HCT116 (cell line): ENCODE results near the gene JCAD. TPM values are rescaled to one million over a fixed set of nuclear protein-coding genes. Genes with fewer than 3 reads are reported as not detected.

ENCODE experiments used
- ATAC-seq: fragments of 200-7000 bp; cut with Tn5 transposase; 2 replicates; pipeline ENCODE4 v1.9.1; 2020; ENCODE audit warnings: mild to moderate bottlenecking, moderate library complexity
- BruUV-seq: library from RNA; stranded (reverse); fragments of 400-500 nt; replicated peaks from 2 replicates; lab custom pipeline; 2021; lab: Mats Ljungman, UMichigan
- CTCF ChIA-PET: fragments of 300-600 bp; sonication (Branson Sonifier 250); formaldehyde crosslinking; loops from one replicate; lab custom pipeline; 2021; ENCODE audit warnings: antibody characterized with exemption; lab: Charles Lee
- POLR2A ChIA-PET: fragments of 300-600, 350-600 bp; sonication (Branson Sonifier 250); formaldehyde crosslinking; loops from one replicate; lab custom pipeline; 2021; ENCODE audit warnings: antibody characterized with exemption; lab: Charles Lee
- RAD21 ChIA-PET, 2 experiments: fragments of 300-600 bp; sonication (Branson Sonifier 250); formaldehyde crosslinking; loops; one replicate each; lab custom pipeline; 2023; ENCODE audit warnings: low total read pairs in 2 of 2; ENCODE audit not compliant: uncharacterized antibody in 2 of 2, unreplicated experiment in 2 of 2, low non-redundant PET in 1 of 2; lab: Charles Lee
- DNase-seq: peaks from one replicate; pipeline ENCODE4 v3.0.0-alpha.2; 2010; ENCODE audit warnings: low read depth, low spot score
- H2AFZ ChIP-seq: fragments of 200-600 bp; shearing (Covaris generic), sonication (generic); 2 replicates; pipeline ENCODE4 v1.6.1; 2017; ENCODE audit warnings: low read depth, mixed run types, mixed read lengths, antibody characterized with exemption, low read length; ENCODE audit not compliant: poor library complexity, severe bottlenecking
- H3K27ac ChIP-seq: 2 replicates; pipeline ENCODE4 v1.5.1; 2012; ENCODE audit warnings: low read depth, low read length
- H3K27me3 ChIP-seq: fragments of 200-600 bp; sonication (generic); 2 replicates; pipeline ENCODE4 v1.6.1; 2016; ENCODE audit warnings: mixed run types, low read length, mixed read lengths; ENCODE audit not compliant: insufficient read depth
- H3K36me3 ChIP-seq, 2 experiments: fragments of 200-500 bp in 1 of 2; fragments of 200-600 bp in 1 of 2; sonication (Bioruptor generic) in 1 of 2; sonication (generic) in 1 of 2; 2 replicates each; pipeline versions ENCODE4 v1.5.1 to v1.6.1; 2014 to 2016; ENCODE audit warnings: low read length in 2 of 2, inconsistent platforms in 1 of 2, mixed read lengths in 1 of 2, mixed run types in 1 of 2; ENCODE audit not compliant: insufficient read depth in 2 of 2, control insufficient read depth in 1 of 2
- H3K4me1 ChIP-seq, 2 experiments: fragments of 200-600 bp in 1 of 2; sonication (generic) in 1 of 2; 2 replicates each; pipeline versions ENCODE4 v1.5.1 to v1.6.1; 2012 to 2017; ENCODE audit warnings: low read length in 2 of 2, inconsistent platforms in 1 of 2, mild to moderate bottlenecking in 1 of 2, mixed read lengths in 1 of 2, mixed run types in 1 of 2, moderate library complexity in 1 of 2; ENCODE audit not compliant: insufficient read depth in 2 of 2, control insufficient read depth in 1 of 2
- H3K4me2 ChIP-seq: fragments of 200-600 bp; sonication (generic); 2 replicates; pipeline ENCODE4 v1.6.1; 2017; ENCODE audit warnings: mixed run types, low read length, mixed read lengths
- H3K4me3 ChIP-seq, 2 experiments: fragments of 200-600 bp in 1 of 2; sonication (generic) in 1 of 2; replicated peaks in 1 of 2; 2 replicates each; pipeline ENCODE4 v1.5.1; 2011 to 2016; ENCODE audit warnings: low read length in 2 of 2, control low read depth in 1 of 2, low read depth in 1 of 2, mild to moderate bottlenecking in 1 of 2, mixed read lengths in 1 of 2, mixed run types in 1 of 2
- H3K79me2 ChIP-seq: fragments of 200-600 bp; sonication (generic); 2 replicates; pipeline ENCODE4 v1.6.1; 2017; ENCODE audit warnings: mild to moderate bottlenecking, mixed run types, low read length, moderate library complexity, mixed read lengths; ENCODE audit not compliant: insufficient read depth
- H3K9ac ChIP-seq: fragments of 200-600 bp; sonication (generic); 2 replicates; pipeline ENCODE4 v1.6.1; 2016; ENCODE audit warnings: low read length, mixed read lengths
- H3K9me2 ChIP-seq: fragments of 200-600 bp; sonication (generic), shearing (Covaris generic); 2 replicates; pipeline ENCODE4 v1.6.1; 2017; ENCODE audit warnings: mixed run types, mild to moderate bottlenecking, moderate library complexity; ENCODE audit not compliant: insufficient read depth
- H3K9me3 ChIP-seq, 2 experiments: fragments of 200-500 bp in 1 of 2; fragments of 200-600 bp in 1 of 2; sonication (Bioruptor generic) in 1 of 2; sonication (generic) in 1 of 2; 2 replicates each; pipeline ENCODE4 v1.6.1; 2014 to 2017; ENCODE audit warnings: low read length in 2 of 2, mixed read lengths in 2 of 2, inconsistent platforms in 1 of 2, low read depth in 1 of 2, mild to moderate bottlenecking in 1 of 2, mixed run types in 1 of 2, moderate library complexity in 1 of 2; ENCODE audit not compliant: control insufficient read depth in 1 of 2, insufficient read depth in 1 of 2
- H4K20me1 ChIP-seq: fragments of 200-600 bp; sonication (generic), shearing (Covaris generic); 2 replicates; pipeline ENCODE4 v1.6.1; 2017; ENCODE audit warnings: mixed run types, mild to moderate bottlenecking, moderate library complexity; ENCODE audit not compliant: insufficient read depth
- ATF3 ChIP-seq: IDR thresholded peaks from 2 replicates; pipeline ENCODE4 v1.6.1; 2012
- CBX3 ChIP-seq: IDR thresholded peaks from 2 replicates; pipeline ENCODE4 v1.6.1; 2012; ENCODE audit warnings: low read depth
- CEBPB ChIP-seq: IDR thresholded peaks from 2 replicates; pipeline ENCODE4 v1.6.1; 2012; ENCODE audit warnings: low read depth
- CTCF ChIP-seq, 3 experiments: fragments of 200-600 bp in 1 of 3; sonication (generic) in 1 of 3; IDR thresholded peaks in 2 of 3; conservative IDR thresholded peaks in 1 of 3; 2 replicates each; pipeline ENCODE4 v1.5.1; 2012 to 2017; ENCODE audit warnings: low read depth in 2 of 3, low read length in 2 of 3, antibody characterized with exemption in 1 of 3, borderline replicate concordance in 1 of 3, control low read depth in 1 of 3, mild to moderate bottlenecking in 1 of 3, mixed read lengths in 1 of 3, mixed run types in 1 of 3, moderate library complexity in 1 of 3; ENCODE audit not compliant: insufficient read depth in 1 of 3
- EGR1 ChIP-seq: IDR thresholded peaks from 2 replicates; pipeline ENCODE4 v1.6.1; 2012; ENCODE audit warnings: low read depth
- ELF1 ChIP-seq: IDR thresholded peaks from 2 replicates; pipeline ENCODE4 v1.6.1; 2012; ENCODE audit warnings: low read depth, borderline replicate concordance
- EZH2phosphoT487 ChIP-seq: fragments of 200-600 bp; IDR thresholded peaks from 2 replicates; pipeline ENCODE4 v1.6.1; 2018; ENCODE audit warnings: antibody characterized with exemption, borderline replicate concordance
- JUND ChIP-seq: IDR thresholded peaks from 2 replicates; pipeline ENCODE4 v1.6.1; 2012
- MAX ChIP-seq: IDR thresholded peaks from 2 replicates; pipeline ENCODE4 v1.6.1; 2012
- POLR2AphosphoS5 ChIP-seq: IDR thresholded peaks from 2 replicates; pipeline ENCODE4 v1.6.1; 2011; ENCODE audit warnings: mild to moderate bottlenecking, low read depth, low read length, moderate library complexity
- SP1 ChIP-seq: IDR thresholded peaks from 2 replicates; pipeline ENCODE4 v1.6.1; 2012; ENCODE audit warnings: low read depth
- SRF ChIP-seq: IDR thresholded peaks from 2 replicates; pipeline ENCODE4 v1.6.1; 2012; ENCODE audit warnings: low read depth
- TCF7L2 ChIP-seq: IDR thresholded peaks from 2 replicates; pipeline ENCODE4 v1.7.0; 2011; ENCODE audit warnings: borderline replicate concordance, inconsistent platforms; ENCODE audit not compliant: insufficient read depth, insufficient read length; ENCODE audit errors: extremely low read depth
- YY1 ChIP-seq: IDR thresholded peaks from 2 replicates; pipeline ENCODE4 v1.6.1; 2011; ENCODE audit warnings: low read length, low read depth, moderate library complexity, mild to moderate bottlenecking; ENCODE audit not compliant: insufficient replicate concordance; ENCODE audit errors: extremely low read depth
- ZBTB33 ChIP-seq: IDR thresholded peaks from 2 replicates; pipeline ENCODE4 v1.6.1; 2011; ENCODE audit warnings: mild to moderate bottlenecking, low read length, moderate library complexity; ENCODE audit not compliant: insufficient replicate concordance; ENCODE audit errors: extremely low read depth
- ZFX ChIP-seq: fragments of 450-650 bp; IDR thresholded peaks from 2 replicates; pipeline ENCODE4 v1.6.1; 2017
- intact Hi-C: fragments of 100-400 bp; cut with micrococcal nuclease; formaldehyde crosslinking; loops from 2 replicates; pipeline ENCODE4 v1.10.0; 2022
- total RNA-seq: library from RNA; stranded (reverse); gene quantifications from one replicate; pipeline ENCODE4 v1.2.1, GENCODE V29; 2021; ENCODE audit not compliant: unreplicated experiment

JCAD gene
- total RNA-seq, 1 experiment from 2014 or later, result 17.5 TPM

- Histone ChIP-seq H3K4me3 (no peak overlapping the region), H3K9ac (no peak overlapping the region), H3K9me2 (peaks cover 3% of the 10 kb centered on the region; the same call in 1 of the 2 replicates), H3K4me1 (no peaks in the 10 kb centered on the region), H3K27me3 (no peaks in the 10 kb centered on the region), H3K4me2 (no peak overlapping the region), H3K27ac (no peak overlapping the region), H3K9me3 (no peaks in the 10 kb centered on the region), H3K36me3 (no peaks in the 10 kb centered on the region), H3K79me2 (no peaks in the 10 kb centered on the region), H4K20me1 (no peaks in the 10 kb centered on the region), H2AFZ (no peak overlapping the region)
- TF ChIP-seq POLR2AphosphoS5 (no peak), CEBPB (no peak)
- ATAC-seq, result no peak
- DNase-seq, result no peak
- intact Hi-C loops, result no loop called here
- RAD21 ChIA-PET, result no interaction called here
- POLR2A ChIA-PET, result no interaction called here
- no TSS peak for BruUV-seq
- CTCF ChIA-PET, result no interaction called here
These were observed 16.1 kb upstream of the JCAD start for GRCh38 chr10:30075481-30075880.

GRCh38 chr10:30074933-30075332 is 15.5 kb upstream of the JCAD start:
- no TSS peak for BruUV-seq
- H3K4me3 ChIP-seq, result no peak overlapping the region
- H3K27me3 ChIP-seq, result no peaks in the 10 kb centered on the region
- ChIA-PET CTCF (no interaction called here), POLR2A (no interaction called here), RAD21 (no interaction called here)
- no peak overlapping the region for H3K4me2 ChIP-seq
- DNase-seq (no peak), ATAC-seq (no peak)
- no peak overlapping the region for H2AFZ ChIP-seq
- no peak for TF ChIP-seq ZBTB33
- TF ChIP-seq ATF3, result no peak
- no peak for TF ChIP-seq EGR1
- TF ChIP-seq POLR2AphosphoS5, result no peak
- no peak for TF ChIP-seq SP1
- TF ChIP-seq SRF, result no peak
- no peak for TF ChIP-seq CBX3
- no peak for TF ChIP-seq CTCF (IDR thresholded peaks at IDR 0.05 in 2 of 3, conservative IDR thresholded peaks at IDR 0.05 in 1 of 3; ENCODE audit: borderline replicate concordance in 1 of 3, insufficient read depth in 1 of 3, low read depth in 2 of 3, low read length in 2 of 3)
- no peak for TF ChIP-seq MAX
- TF ChIP-seq ELF1, result no peak
- no peak for TF ChIP-seq ZFX
- TF ChIP-seq YY1, result no peak
- TF ChIP-seq JUND, result no peak
- TF ChIP-seq TCF7L2, result no peak
- no peak for TF ChIP-seq EZH2phosphoT487
- H4K20me1 ChIP-seq, result no peaks in the 10 kb centered on the region
- H3K9me2 ChIP-seq, result no peaks in the 10 kb centered on the region
- no peaks in the 10 kb centered on the region for H3K4me1 ChIP-seq
- no peaks in the 10 kb centered on the region for H3K79me2 ChIP-seq
- no peaks in the 10 kb centered on the region for H3K9me3 ChIP-seq
- no peak overlapping the region for H3K27ac ChIP-seq
- H3K9ac ChIP-seq, result no peak overlapping the region
- no peaks in the 10 kb centered on the region for H3K36me3 ChIP-seq
- intact Hi-C loops, result no loop called here
